ENCODE measurements around the gene ABHD4. TPM values are rescaled to one million over a fixed set of nuclear protein-coding genes. Genes with fewer than 3 reads are reported as not detected.

ABHD4 gene
- total and polyA plus RNA-seq, 7 donors = 6.1 to 64.0 (median 26.4) TPM

- no peak for DNase-seq
- H3K4me1 ChIP-seq = peaks cover 16% of the 10 kb centered on the region
- H3K4me3 ChIP-seq = no peak overlapping the region
- no peak for ATAC-seq
- peak overlapping the region; percentile 77 for H3K27ac ChIP-seq
- no peak for TF ChIP-seq CTCF (IDR thresholded peaks at IDR 0.05)
- 74 to 78% (median 78%) methylated on average over 2 of the region's 2 CpGs for WGBS, 3 donors
- no peaks in the 10 kb centered on the region for H3K27me3 ChIP-seq (ENCODE audit: insufficient read depth in 3 of 3, low read length in 2 of 3)
- intact Hi-C loops (cut with DNase I) = loop anchor here (5.0 to 10.0 kb wide), 6 partner anchors 39 to 259 kb away; partner anchors contain the start of gene SLC7A7 (in 1 of the 2)
- H3K9me3 ChIP-seq = no peaks in the 10 kb centered on the region
- H3K36me3 ChIP-seq (ENCODE audit: insufficient read depth in 1 of 2, low read depth in 1 of 2) = no peaks in the 10 kb centered on the region
These were observed 53.5 kb downstream of the ABHD4 start for GRCh38 chr14:22651586-22651985.

GRCh38 chr14:22653012-22653621 is 55.0 kb downstream of the ABHD4 start:
- intact Hi-C loops (cut with DNase I) = loop anchor here (2.0 to 10.0 kb wide), 7 partner anchors 41 to 261 kb away; partner anchors contain the start of gene SLC7A7 (in 1 of the 2)
- peak; percentile 29 to 57 for DNase-seq
- WGBS, 3 donors = 7 to 12% (median 10%) methylated on average over 4 of the region's 4 CpGs

GRCh38 chr14:22656226-22656625 is 58.1 kb downstream of the ABHD4 start:
- H3K4me3 ChIP-seq = no peak overlapping the region
- H3K27ac ChIP-seq = no peak overlapping the region
- WGBS, 3 donors = 71 to 87% (median 86%) methylated on average over 2 of the region's 2 CpGs
- intact Hi-C loops (cut with DNase I) = loop anchor here in 1 of 2 donors (10.0 kb wide), 1 partner anchor 199 kb away; no protein-coding TSS in a partner anchor
- no peaks in the 10 kb centered on the region for H3K9me3 ChIP-seq
- ATAC-seq (no peak), DNase-seq (no peak)
- no peaks in the 10 kb centered on the region for H3K36me3 ChIP-seq (ENCODE audit: insufficient read depth in 1 of 2, low read depth in 1 of 2)
- TF ChIP-seq CTCF (IDR thresholded peaks at IDR 0.05) = no peak
- H3K27me3 ChIP-seq (ENCODE audit: insufficient read depth in 3 of 3, low read length in 2 of 3) = no peaks in the 10 kb centered on the region
- peaks cover 6% of the 10 kb centered on the region for H3K4me1 ChIP-seq

More at GRCh38 chr14:22653012-22653621, 55.0 kb downstream of the ABHD4 start:
- H3K27me3 ChIP-seq (ENCODE audit: insufficient read depth in 3 of 3, low read length in 2 of 3) = no peaks in the 10 kb centered on the region
- TF ChIP-seq CTCF (IDR thresholded peaks at IDR 0.05) = peak; percentile 77
- H3K4me3 ChIP-seq = no peak overlapping the region
- no peaks in the 10 kb centered on the region for H3K9me3 ChIP-seq
- H3K4me1 ChIP-seq = peaks cover 16% of the 10 kb centered on the region
- peak; percentile 55 to 85 (median 82) for ATAC-seq
- H3K36me3 ChIP-seq (ENCODE audit: insufficient read depth in 1 of 2, low read depth in 1 of 2) = no peaks in the 10 kb centered on the region
- H3K27ac ChIP-seq = no peak overlapping the region

GRCh38 chr14:22656945-22657731 is 59.0 kb downstream of the ABHD4 start:
- Histone ChIP-seq H3K27ac (no peak overlapping the region), H3K4me1 (no peaks in the 10 kb centered on the region), H3K27me3 (ENCODE audit: insufficient read depth in 3 of 3, low read length in 2 of 3) (no peaks in the 10 kb centered on the region), H3K4me3 (no peak overlapping the region), H3K9me3 (no peaks in the 10 kb centered on the region), H3K36me3 (ENCODE audit: insufficient read depth in 1 of 2, low read depth in 1 of 2) (no peaks in the 10 kb centered on the region)
- DNase-seq (no peak), ATAC-seq (no peak)
- no peak for TF ChIP-seq CTCF (IDR thresholded peaks at IDR 0.05)
- intact Hi-C loops (cut with DNase I) = loop anchor here in 1 of 2 donors (10.0 kb wide), 1 partner anchor 198 kb away; no protein-coding TSS in a partner anchor
- WGBS, 3 donors = 51 to 58% (median 55%) methylated on average over 8 of the region's 8 CpGs

Measured in psoas muscle (tissue), 8 donors.